CD4-positive, alpha-beta T cell (primary cell): Measurements from ENCODE around the gene MYO3A. TPM values are rescaled to one million over a fixed set of nuclear protein-coding genes. Genes with fewer than 3 reads are reported as not detected.

ENCODE experiments used
- ATAC-seq: fragments of 200-7000 bp; cut with Tn5 transposase; one replicate; pipeline ENCODE4 v1.10.0; 2022; ENCODE audit warnings: mild to moderate bottlenecking; ENCODE audit not compliant: poor library complexity
- CTCF ChIA-PET: fragments of 350-600 bp; sonication (Branson Sonifier 250); formaldehyde crosslinking; loops from one replicate; lab custom pipeline; 2021; ENCODE audit warnings: antibody characterized with exemption, inconsistent platforms; lab: Charles Lee
- POLR2A ChIA-PET: fragments of 350-600 bp; sonication (Branson Sonifier 250); formaldehyde crosslinking; loops from one replicate; lab custom pipeline; 2021; ENCODE audit warnings: antibody characterized with exemption, inconsistent platforms; lab: Charles Lee
- DNase-seq, 14 experiments: peaks; one replicate each; pipeline ENCODE4 v3.0.0-alpha.2; 2013 to 2020; ENCODE audit warnings: mixed read lengths in 2 of 14
- H3K27ac ChIP-seq, 2 donors: one replicate each; pipeline versions ENCODE4 v1.5.1 to v1.7.0; 2013; ENCODE audit warnings: low read length in 2 of 2, low read depth in 1 of 2, mild to moderate bottlenecking in 1 of 2
- H3K27me3 ChIP-seq, 2 experiments: 1 replicate in 1 of 2; 2 replicates in 1 of 2; pipeline versions ENCODE4 v1.6.1 to v1.7.0; 2013; ENCODE audit warnings: low read length in 2 of 2, control low read depth in 1 of 2, mild to moderate bottlenecking in 1 of 2, moderate library complexity in 1 of 2; ENCODE audit not compliant: insufficient read depth in 2 of 2, control insufficient read depth in 1 of 2
- H3K36me3 ChIP-seq: one replicate; pipeline ENCODE4 v1.6.1; 2013; ENCODE audit warnings: low read length, control low read depth; ENCODE audit not compliant: insufficient read depth
- H3K4me1 ChIP-seq: one replicate; pipeline ENCODE4 v1.6.1; 2013; ENCODE audit warnings: low read length, control low read depth; ENCODE audit not compliant: insufficient read depth
- H3K4me3 ChIP-seq: one replicate; pipeline ENCODE4 v1.5.1; 2013; ENCODE audit warnings: mild to moderate bottlenecking, low read length, moderate library complexity
- H3K9me3 ChIP-seq, 2 experiments: 1 replicate in 1 of 2; 2 replicates in 1 of 2; pipeline versions ENCODE4 v1.6.1 to v1.7.0; 2013; ENCODE audit warnings: low read length in 2 of 2, mild to moderate bottlenecking in 2 of 2, control low read depth in 1 of 2, moderate library complexity in 1 of 2; ENCODE audit not compliant: control insufficient read depth in 1 of 2, insufficient read depth in 1 of 2
- H3K27ac Mint-ChIP-seq: one replicate; pipeline ENCODE4 v1.8.0; 2020; ENCODE audit warnings: mixed read lengths
- H3K27me3 Mint-ChIP-seq: one replicate; pipeline ENCODE4 v1.8.0; 2021; ENCODE audit warnings: mixed read lengths
- H3K36me3 Mint-ChIP-seq: one replicate; pipeline ENCODE4 v1.8.0; 2021; ENCODE audit warnings: low read depth, mixed read lengths
- H3K4me1 Mint-ChIP-seq: one replicate; pipeline ENCODE4 v1.8.0; 2021; ENCODE audit warnings: low read depth, mixed read lengths
- H3K4me3 Mint-ChIP-seq: one replicate; pipeline ENCODE4 v1.8.0; 2020; ENCODE audit warnings: mild to moderate bottlenecking, mixed read lengths
- H3K9me3 Mint-ChIP-seq: one replicate; pipeline ENCODE4 v1.8.0; 2020; ENCODE audit warnings: mixed read lengths
- CTCF ChIP-seq: fragments of 200-600 bp; IDR thresholded peaks from one replicate; pipeline ENCODE4 v1.8.0; 2022; ENCODE audit warnings: antibody characterized with exemption, mild to moderate bottlenecking
- intact Hi-C, 2 experiments: fragments of 100-400 bp; cut with DNase I in 1 of 2; cut with micrococcal nuclease in 1 of 2; formaldehyde crosslinking; loops; one replicate each; pipeline versions ENCODE4 v1.15.1 to v1.9.0; 2023 to 2025; cut with DNase I, micrococcal nuclease
- total RNA-seq, 174 experiments: library from RNA in 2 of 174; stranded (reverse) in 2 of 174; gene quantifications; one replicate each; pipeline ENCODE4 v1.2.3 and lab custom pipeline; 2021 to 2026

Gene MYO3A
- total RNA-seq, 2 experiments from 2014 or later, result not detected

DNA sequence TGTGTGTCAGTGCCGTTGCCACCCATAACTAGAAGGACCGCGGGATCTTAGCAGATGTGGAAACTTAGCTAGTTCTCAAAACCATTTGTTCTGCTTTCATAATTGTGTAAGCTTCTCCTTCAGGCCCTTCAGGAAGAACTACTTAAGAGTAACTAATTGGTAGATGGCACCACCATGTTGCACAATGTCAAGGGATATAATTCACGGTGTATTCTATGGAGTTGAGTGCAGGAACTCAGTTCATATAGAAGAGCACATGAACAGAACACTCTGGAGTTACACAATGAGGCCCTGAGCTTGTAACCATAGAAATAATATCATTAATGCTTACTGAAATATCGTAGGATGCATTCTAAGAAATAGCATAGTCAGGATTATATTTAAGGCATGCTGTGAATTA lies 156.0 kb downstream of the MYO3A start:
- Histone ChIP-seq H3K36me3 (no peaks in the 10 kb centered on the region), H3K27ac (no peak overlapping the region), H3K27me3 (peaks cover 0 to 10% of the 10 kb centered on the region in 2 experiments), H3K4me1 (no peaks in the 10 kb centered on the region), H3K9me3 (peaks cover 0 to 3% of the 10 kb centered on the region in 2 experiments), H3K4me3 (no peak overlapping the region)
- no peak for TF ChIP-seq CTCF
- Mint-ChIP-seq H3K27me3 (peaks cover 21% of the 10 kb centered on the region), H3K9me3 (no peaks in the 10 kb centered on the region), H3K4me3 (no peak overlapping the region), H3K4me1 (no peaks in the 10 kb centered on the region), H3K27ac (no peak overlapping the region), H3K36me3 (no peaks in the 10 kb centered on the region)
- intact Hi-C loops, result no loop called here
- no peak for ATAC-seq
- DNase-seq, result no peak
- POLR2A ChIA-PET, result no interaction called here
- CTCF ChIA-PET, result no interaction called here

DNA sequence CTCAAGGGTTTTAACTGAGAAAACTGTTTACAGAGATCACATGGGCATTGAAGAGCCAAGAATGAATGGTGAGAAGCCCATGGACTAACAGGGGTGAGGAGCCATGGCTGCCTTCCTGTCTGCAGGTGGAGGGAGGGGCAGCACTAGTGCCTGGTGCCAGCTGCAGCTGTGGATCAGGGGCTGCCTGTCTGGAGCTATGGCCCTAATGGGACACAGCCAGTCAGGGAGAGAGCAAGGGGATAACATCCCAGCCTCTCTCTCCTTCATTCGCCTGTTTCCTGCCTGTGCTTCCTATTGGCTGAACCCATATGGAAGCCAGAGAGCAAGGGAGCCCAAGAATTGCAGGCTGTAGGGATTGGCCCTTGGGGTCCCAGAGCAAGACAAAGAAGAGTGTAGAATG lies 156.7 kb downstream of the MYO3A start:
- Mint-ChIP-seq H3K27ac (no peak overlapping the region), H3K36me3 (no peaks in the 10 kb centered on the region)
- CTCF ChIA-PET, result no interaction called here

GRCh38 chr10:26093229-26093628 lies 159.2 kb downstream of the MYO3A start:
- CTCF ChIA-PET, result no interaction called here
- H3K27ac Mint-ChIP-seq, result no peak overlapping the region
- Histone ChIP-seq H3K9me3 (peaks cover 0 to 3% of the 10 kb centered on the region in 2 experiments), H3K36me3 (no peaks in the 10 kb centered on the region), H3K4me1 (no peaks in the 10 kb centered on the region), H3K27me3 (no peaks in the 10 kb centered on the region), H3K4me3 (no peak overlapping the region), H3K27ac (no peak overlapping the region)
- no peaks in the 10 kb centered on the region for H3K27me3 Mint-ChIP-seq
- H3K36me3 Mint-ChIP-seq, result no peaks in the 10 kb centered on the region
- H3K4me1 Mint-ChIP-seq, result no peaks in the 10 kb centered on the region
- DNase-seq (no peak), ATAC-seq (no peak)
- H3K9me3 Mint-ChIP-seq, result no peaks in the 10 kb centered on the region
- intact Hi-C loops, result no loop called here
- no peak overlapping the region for H3K4me3 Mint-ChIP-seq
- TF ChIP-seq CTCF, result no peak
- POLR2A ChIA-PET, result no interaction called here

More for the DNA sequence above, 156.7 kb downstream of the MYO3A start:
- TF ChIP-seq CTCF, result no peak
- Histone ChIP-seq H3K4me1 (no peaks in the 10 kb centered on the region), H3K9me3 (peaks cover 0 to 3% of the 10 kb centered on the region in 2 experiments), H3K4me3 (no peak overlapping the region), H3K27me3 (peaks cover 0 to 10% of the 10 kb centered on the region in 2 experiments), H3K36me3 (no peaks in the 10 kb centered on the region), H3K27ac (no peak overlapping the region)
- POLR2A ChIA-PET, result no interaction called here
- Mint-ChIP-seq H3K27me3 (peaks cover 16% of the 10 kb centered on the region), H3K9me3 (no peaks in the 10 kb centered on the region), H3K4me1 (no peaks in the 10 kb centered on the region), H3K4me3 (no peak overlapping the region)
- no peak for DNase-seq
- intact Hi-C loops, result no loop called here
- no peak for ATAC-seq
